Fibroblast of skin of scalp (primary cell): ENCODE results near the gene SCT. TPM values are rescaled to one million over a fixed set of nuclear protein-coding genes. Genes with fewer than 3 reads are reported as not detected.
A peak's percentile ranks its signal among the peaks of the same experiment; 100 is the strongest.
"Not testable (repeated sequence)": the region's sequence is repeated elsewhere in the genome, so short reads cannot be mapped to it uniquely, and the experiment has no call there.

ENCODE experiments used
- DNase-seq: peaks from one replicate; pipeline ENCODE4 v3.0.0-alpha.2; 2013
- polyA plus RNA-seq, 2 experiments: library from polyadenylated mRNA; unstranded; fragments of 120-200 nt; gene quantifications; one replicate each; pipeline ENCODE4 v1.2.1, GENCODE V29; 2013; ENCODE audit not compliant: insufficient read length in 2 of 2

The SCT gene
- polyA plus RNA-seq (2013, experiment 1 of 2; ENCODE audit: insufficient read length), result 0.76 TPM
- polyA plus RNA-seq (2013, experiment 2 of 2; ENCODE audit: insufficient read length), result 3.1 TPM

GRCh38 chr11:626475-627307, at the start of gene SCT:
Gene SCT (minus strand): TSS chr11:627181. CDS start chr11:627143, 38 bp downstream.
- no peak for DNase-seq

GRCh38 chr11:674406-674805, 47.4 kb upstream of the SCT start:
- no peak for DNase-seq

DNA sequence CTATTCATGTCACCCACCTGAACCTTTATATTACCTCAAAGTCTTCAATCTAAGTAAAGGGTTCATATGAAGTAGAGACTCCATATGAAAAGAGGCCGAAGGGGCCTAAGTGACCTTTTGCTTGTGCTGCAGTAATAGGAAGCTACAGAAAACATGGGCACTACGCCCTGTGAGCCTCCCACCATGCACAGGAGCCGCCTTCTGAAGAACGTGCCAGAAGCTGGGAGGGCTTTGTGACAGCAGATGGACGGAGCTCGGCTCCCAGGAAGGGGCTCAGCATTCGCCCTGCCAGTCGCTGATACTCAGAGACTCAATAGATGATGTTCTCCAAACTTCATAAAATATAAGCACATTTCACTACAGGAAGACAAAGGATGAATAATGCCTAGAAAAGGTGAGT, 46.9 kb upstream of the SCT start:
- DNase-seq, result no peak

- peak; percentile 17 for DNase-seq
Observed at GRCh38 chr11:665704-666281, 38.8 kb upstream of the SCT start.

GRCh38 chr11:665062-665703, 38.2 kb upstream of the SCT start:
- no peak for DNase-seq

DNA sequence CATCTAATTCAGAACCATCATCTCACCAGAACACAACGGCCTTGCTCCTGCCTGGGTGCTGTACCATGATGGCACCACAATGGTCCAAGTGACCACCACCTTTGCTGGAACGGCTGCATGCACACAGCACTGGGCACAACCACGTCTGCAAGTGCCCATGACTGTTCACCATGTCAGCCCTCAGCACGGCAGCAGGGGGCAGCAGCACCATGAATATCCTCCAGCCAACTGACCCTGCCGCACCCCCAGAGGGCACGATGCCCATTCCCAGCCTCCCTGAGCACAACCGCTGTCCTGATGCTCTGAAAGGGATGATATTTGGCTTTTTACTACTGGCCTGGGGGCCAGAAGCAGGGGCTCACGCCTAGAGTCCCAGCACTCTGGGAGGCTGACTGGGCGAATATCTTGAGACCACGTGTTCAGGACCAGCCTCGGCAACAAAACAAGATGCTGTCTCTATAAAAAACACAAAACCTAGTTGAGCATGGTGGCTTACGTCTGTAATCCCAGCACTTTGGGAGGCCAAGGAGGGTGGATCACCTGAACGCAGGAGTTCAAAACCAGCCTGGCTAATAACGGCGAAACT, 35.8 kb upstream of the SCT start:
- DNase-seq, result peak; percentile 46

DNA sequence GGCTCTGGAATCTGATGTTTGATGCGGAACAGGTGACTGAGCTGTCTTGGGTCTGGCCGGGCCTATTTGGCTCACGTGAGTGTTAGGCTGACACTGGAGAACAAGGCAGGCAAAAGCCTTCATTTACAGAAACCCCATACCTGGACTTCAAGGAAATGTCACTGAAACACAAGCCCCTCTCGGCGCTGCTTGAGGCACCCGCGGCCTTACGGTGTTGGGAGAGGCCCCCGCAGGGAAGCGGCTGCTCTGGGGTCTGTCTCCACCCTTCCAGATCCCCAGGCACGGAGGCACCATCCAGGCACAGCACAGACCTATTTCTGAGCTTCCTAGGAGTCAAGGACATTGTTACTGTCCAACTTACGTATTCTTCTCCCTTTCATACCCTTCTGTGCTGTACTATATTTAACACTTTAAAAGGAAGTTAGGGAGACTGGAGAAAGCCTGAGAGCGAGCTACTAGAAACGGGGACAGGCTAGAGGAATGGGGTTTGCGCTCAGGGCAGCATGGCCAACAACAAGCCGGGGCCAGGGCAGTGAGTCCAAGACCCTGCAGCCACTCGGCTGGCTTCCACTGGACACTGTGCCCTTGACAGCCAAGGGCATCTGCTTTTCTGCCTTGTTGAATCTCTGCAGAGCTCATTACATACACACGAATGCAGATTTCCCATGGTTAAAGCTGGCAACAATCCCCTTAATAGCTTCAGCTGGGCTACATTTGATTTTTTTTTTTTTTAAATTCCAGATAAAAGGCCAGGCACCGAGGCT, 33.9 kb upstream of the SCT start:
- DNase-seq, result no peak

DNA sequence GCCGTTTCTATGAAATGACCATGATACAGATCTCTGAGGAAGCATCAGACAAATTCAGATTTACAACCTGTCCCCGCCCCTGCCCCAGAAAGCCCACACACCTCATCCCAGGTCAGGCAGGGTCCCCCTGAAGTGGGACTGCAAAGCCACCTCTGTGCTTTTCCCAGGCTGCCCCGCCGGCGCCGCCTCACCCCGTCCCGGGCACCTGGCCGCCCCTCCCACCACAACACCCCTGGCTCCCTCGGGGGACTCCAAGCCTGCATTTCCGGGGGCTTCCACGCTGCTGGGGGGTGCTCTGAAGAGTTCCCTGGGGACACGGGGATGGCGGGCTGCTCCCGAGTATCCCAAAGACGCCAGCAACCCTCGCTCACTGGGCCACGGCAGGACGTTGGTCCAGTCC, 33.3 kb upstream of the SCT start:
- DNase-seq, result no peak

GRCh38 chr11:659532-660085, 32.6 kb upstream of the SCT start:
- DNase-seq, result no peak

DNA sequence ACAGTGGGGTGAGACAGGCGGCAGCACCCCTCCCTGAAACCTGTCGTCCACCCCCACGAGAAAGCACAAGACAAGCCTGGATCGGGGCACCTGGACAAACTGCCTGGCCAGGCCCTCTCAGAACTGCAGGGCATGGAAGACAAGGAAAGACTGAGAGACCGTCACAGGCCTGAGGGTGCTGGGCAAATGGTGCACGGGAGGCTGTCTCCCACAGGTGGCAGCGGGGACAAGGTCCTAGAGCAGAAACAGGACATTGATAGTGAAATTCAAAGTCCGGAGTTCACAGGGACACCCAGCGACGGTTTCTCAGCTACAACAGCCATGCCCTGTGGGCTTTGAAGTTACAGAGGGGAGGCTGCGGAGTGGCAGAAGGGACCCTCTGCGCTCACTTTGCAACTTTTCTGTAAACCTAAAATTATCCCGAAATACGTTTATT, 30.7 kb upstream of the SCT start:
- DNase-seq, result no peak

- no peak for DNase-seq
Observed at GRCh38 chr11:656866-657265, 29.9 kb upstream of the SCT start.

- no peak for DNase-seq
Observed at GRCh38 chr11:656426-656825, 29.4 kb upstream of the SCT start.

GRCh38 chr11:655036-655726, 28.2 kb upstream of the SCT start:
- DNase-seq, result no peak

GRCh38 chr11:654444-654843, 27.5 kb upstream of the SCT start:
- not testable (repeated sequence) for DNase-seq

- no peak for DNase-seq
Observed at GRCh38 chr11:653837-654236, 26.9 kb upstream of the SCT start.

- not testable (repeated sequence) for DNase-seq
Observed at GRCh38 chr11:653136-653535, 26.2 kb upstream of the SCT start.

DNA sequence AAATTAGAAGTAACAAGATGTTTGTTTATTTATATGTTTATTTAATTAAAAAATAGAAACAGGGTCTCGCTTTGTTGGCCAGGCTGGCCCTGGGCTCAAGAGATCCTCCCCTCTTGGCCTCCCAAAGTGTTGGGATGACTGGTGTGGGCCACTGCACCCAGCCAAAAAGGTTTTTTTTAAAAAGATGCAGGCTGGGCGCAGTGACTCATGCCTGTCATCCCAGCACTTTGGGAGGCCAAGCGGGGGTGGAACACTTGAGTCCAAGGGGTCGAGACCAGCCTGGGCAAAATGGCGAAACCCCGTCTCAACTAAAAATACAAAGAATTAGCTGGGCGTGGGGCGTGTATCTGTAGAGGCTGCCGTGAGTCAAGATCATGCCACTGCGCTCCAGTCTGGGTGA, 23.5 kb upstream of the SCT start:
- peak; percentile 21 for DNase-seq

GRCh38 chr11:647672-648158, 20.7 kb upstream of the SCT start:
- DNase-seq, result not testable (repeated sequence)

- DNase-seq, result no peak
Observed at GRCh38 chr11:646214-646613, 19.2 kb upstream of the SCT start.

GRCh38 chr11:645536-645935, 18.6 kb upstream of the SCT start:
- DNase-seq, result no peak
